K562 (cell line): Measurements from ENCODE around the gene IPO5. TPM values are rescaled to one million over a fixed set of nuclear protein-coding genes. Genes with fewer than 3 reads are reported as not detected.

Experiments
- ATAC-seq: fragments of 200-7000 bp; cut with Tn5 transposase; 3 replicates; pipeline ENCODE4 v1.9.1; 2020; ENCODE audit warnings: moderate library complexity
- BruUV-seq: library from RNA; stranded (reverse); fragments of 400-500 nt; replicated peaks from 2 replicates; lab custom pipeline; 2021; lab: Mats Ljungman, UMichigan
- CTCF ChIA-PET: fragments of 300-600 bp; formaldehyde crosslinking; extraction: SDS; loops from one replicate; lab custom pipeline; 2021; ENCODE audit warnings: low intra/inter-chr PET ratio; lab: Yijun Ruan, JAX
- POLR2A ChIA-PET: fragments of 300-600, 350-650 bp; sonication (Branson Sonifier 250); formaldehyde crosslinking; extraction: SDS; loops from one replicate; lab custom pipeline; 2021; ENCODE audit warnings: antibody characterized with exemption, inconsistent platforms; lab: Yijun Ruan, JAX
- DNase-seq, 4 experiments: peaks; one replicate each; pipeline versions ENCODE4 v3.0.0 to v3.0.0-alpha.2; 2011 to 2018; ENCODE audit warnings: low spot score in 3 of 4, mixed read lengths in 3 of 4; ENCODE audit errors: extremely low read depth in 1 of 4
- FAIRE-seq: peaks from 2 replicates; lab custom pipeline; 2011; peaks lifted over from hg19 to GRCh38; lab: Jason Lieb, UNC
- H2AFZ ChIP-seq: 2 replicates; pipeline ENCODE4 v1.6.0; 2011; ENCODE audit warnings: low read depth, low read length, control low read depth, inconsistent platforms
- H3K27ac ChIP-seq: fragments of 200-600 bp; 3 replicates; pipeline ENCODE4 v1.8.0; 2011; ENCODE audit warnings: low read depth, mild to moderate bottlenecking, control low read depth, inconsistent platforms, low read length, moderate library complexity, mixed read lengths; ENCODE audit errors: extremely low read depth
- H3K27me3 ChIP-seq, 2 experiments: fragments of 300-600 bp in 1 of 2; 2 replicates in 1 of 2; 3 replicates in 1 of 2; pipeline versions ENCODE4 v1.6.0 to v1.8.0; 2011; ENCODE audit warnings: inconsistent platforms in 2 of 2, low read length in 2 of 2, mild to moderate bottlenecking in 1 of 2, mixed read lengths in 1 of 2, moderate library complexity in 1 of 2; ENCODE audit not compliant: control insufficient read depth in 2 of 2, insufficient read depth in 2 of 2
- H3K36me3 ChIP-seq: fragments of 300-600 bp; 3 replicates; pipeline ENCODE4 v1.8.0; 2011; ENCODE audit warnings: mild to moderate bottlenecking, low read length, inconsistent platforms; ENCODE audit not compliant: control insufficient read depth, insufficient read depth
- H3K4me1 ChIP-seq, 2 experiments: fragments of 200-600 bp in 1 of 2; replicated peaks in 1 of 2; 2 replicates in 1 of 2; 3 replicates in 1 of 2; pipeline versions ENCODE4 v1.5.1 to v1.8.0; 2011; ENCODE audit warnings: inconsistent platforms in 2 of 2, low read length in 2 of 2, mild to moderate bottlenecking in 1 of 2, mixed read lengths in 1 of 2, moderate library complexity in 1 of 2; ENCODE audit not compliant: control insufficient read depth in 2 of 2, insufficient read depth in 2 of 2
- H3K4me2 ChIP-seq: 2 replicates; pipeline ENCODE4 v1.6.1; 2011; ENCODE audit warnings: low read length, control low read depth, inconsistent platforms, mixed read lengths; ENCODE audit not compliant: insufficient read depth
- H3K4me3 ChIP-seq: fragments of 200-600 bp; sonication (generic), shearing (Covaris generic); 2 replicates; pipeline ENCODE4 v1.5.1; 2016; ENCODE audit warnings: control low read depth, inconsistent platforms
- H3K79me2 ChIP-seq: fragments of 200-600 bp; 3 replicates; pipeline ENCODE4 v1.8.0; 2011; ENCODE audit warnings: low read length, inconsistent platforms; ENCODE audit not compliant: control insufficient read depth, insufficient read depth
- H3K9ac ChIP-seq, 2 experiments: 2 replicates each; pipeline versions ENCODE4 v1.6.0 to v1.6.1; 2011; ENCODE audit warnings: low read depth in 2 of 2, low read length in 2 of 2, control low read depth in 1 of 2, inconsistent platforms in 1 of 2, mild to moderate bottlenecking in 1 of 2, mixed read lengths in 1 of 2; ENCODE audit not compliant: insufficient read depth in 1 of 2
- H3K9me1 ChIP-seq: one replicate; pipeline ENCODE4 v1.6.0; 2011; ENCODE audit warnings: inconsistent platforms, mild to moderate bottlenecking, low read length, moderate library complexity; ENCODE audit not compliant: control insufficient read depth, insufficient read depth
- H3K9me3 ChIP-seq: replicated peaks from 2 replicates; pipeline ENCODE4 v1.5.1; 2011; ENCODE audit warnings: low read depth, low read length, inconsistent platforms; ENCODE audit not compliant: control insufficient read depth, insufficient read depth
- H4K20me1 ChIP-seq: replicated peaks from 2 replicates; pipeline ENCODE4 v1.6.1; 2011; ENCODE audit warnings: low read length, inconsistent platforms, mixed read lengths; ENCODE audit not compliant: control insufficient read depth, insufficient read depth
- DACH1 ChIP-seq: fragments of 450-650 bp; IDR thresholded peaks from 2 replicates; pipeline ENCODE4 v1.6.1; 2018; ENCODE audit not compliant: partially characterized antibody
- NCOR1 ChIP-seq: fragments of 450-650 bp; IDR thresholded peaks from 2 replicates; pipeline ENCODE4 v1.6.1; 2016; ENCODE audit warnings: mild to moderate bottlenecking, moderate library complexity
- SMARCE1 ChIP-seq: fragments of 450-650 bp; IDR thresholded peaks from 2 replicates; pipeline ENCODE4 v1.7.1; 2016; ENCODE audit warnings: mild to moderate bottlenecking
- ZBTB33 ChIP-seq: sonication (generic); formaldehyde crosslinking; IDR thresholded peaks from 2 replicates; pipeline ENCODE4 v1.8.1; 2023; ENCODE audit warnings: mild to moderate bottlenecking, missing genetic modification reagents
- ZNF347 ChIP-seq: fragments of 450-650 bp; formaldehyde crosslinking; IDR thresholded peaks from 2 replicates; pipeline ENCODE4 v1.4.0; 2020; ENCODE audit warnings: low read depth, mild to moderate bottlenecking, moderate library complexity
- WGBS: fragments of 100-300 bp; shearing (Covaris generic); methylation state at CpG from one replicate; pipeline ENCODE4 v1.1.6; 2016; ENCODE audit warnings: low coverage, mixed read lengths; ENCODE audit not compliant: insufficient coverage; ENCODE audit errors: missing lambda C conversion rate; 5-methylcytosine and 5-hydroxymethylcytosine counted together
- in situ Hi-C: fragments of 300-500 bp; cut with MboI; formaldehyde crosslinking; loops from 4 replicates; pipeline ENCODE4 v1.15.0; 2018; ENCODE audit warnings: inconsistent platforms, mixed read lengths
- intact Hi-C: fragments of 100-400 bp; cut with micrococcal nuclease; formaldehyde crosslinking; loops from 2 replicates; pipeline ENCODE4 v1.14.2; 2022
- polyA plus RNA-seq, 8 experiments: library from polyadenylated mRNA; depleted of rRNA in 4 of 8; stranded (reverse) in 5 of 8; unstranded in 3 of 8; fragments of >200 nt; fragmentation: Nextera tagmentation in 2 of 8; fragmentation: Illumina TruSeq in 1 of 8; extraction: Ambion mirVana in 2 of 8; extraction: Trizol in 1 of 8; gene quantifications; 2 replicates each; pipeline versions ENCODE4 v1.2.1 to v1.2.3, GENCODE V29; 2011 to 2014; ENCODE audit warnings: inconsistent platforms in 1 of 8, missing spikeins in 1 of 8
- total RNA-seq, 7 experiments: library from RNA; depleted of rRNA in 6 of 7; stranded (reverse); fragments of >200 nt in 6 of 7; fragmentation: Illumina TruSeq in 2 of 7; extraction: Trizol in 2 of 7; gene quantifications; 2 replicates each; pipeline versions ENCODE4 v1.2.1 to v1.2.3, GENCODE V29; 2011 to 2021; ENCODE audit warnings: low replicate concordance in 1 of 7

IPO5 gene
- total and polyA plus RNA-seq, 9 of the 15 experiments (the other 6 are each of a cell fraction or from before 2014, with no cell fraction given), result 45.8 to 206 (median 134) TPM

GRCh38 chr13:98013241-98013640, 59.8 kb downstream of the IPO5 start:
- no TSS peak for BruUV-seq
- Histone ChIP-seq H3K4me3 (no peak overlapping the region), H3K36me3 (peaks cover 90% of the 10 kb centered on the region), H3K9me1 (no peaks in the 10 kb centered on the region), H3K79me2 (no peaks in the 10 kb centered on the region), H3K4me2 (no peak overlapping the region), H2AFZ (no peak overlapping the region), H3K27ac (no peak overlapping the region), H3K4me1 (no peaks in the 10 kb centered on the region), H3K27me3 (no peaks in the 10 kb centered on the region), H3K9me3 (no peaks in the 10 kb centered on the region), H3K9ac (no peak overlapping the region), H4K20me1 (no peaks in the 10 kb centered on the region)
- DNase-seq (no peak), ATAC-seq (no peak), FAIRE-seq (no peak)
- ChIA-PET POLR2A (interaction anchor here (1.0 kb wide), 1 partner anchor 8 kb away, joined by 3 read pairs; no protein-coding TSS in a partner anchor), CTCF (no interaction called here)
- in situ Hi-C loops, result no loop called here
- TF ChIP-seq SMARCE1, result no peak
- TF ChIP-seq ZBTB33 (CRISPR knock-in tag), result no peak
- no peak for TF ChIP-seq ZNF347 (CRISPR knock-in tag)
- TF ChIP-seq NCOR1, result no peak
- TF ChIP-seq DACH1, result no peak
- intact Hi-C loops, result no loop called here
- WGBS, result 93% methylated on average over 9 of the region's 9 CpGs
